Thyroid gland (tissue), 4 donors: ENCODE results near the gene CR2. TPM values are rescaled to one million over a fixed set of nuclear protein-coding genes. Genes with fewer than 3 reads are reported as not detected.

Source experiments
- DNase-seq, 2 donors: peaks; one replicate each; pipeline ENCODE4 v3.0.0-alpha.2; 2019
- H3K27ac ChIP-seq, 3 donors: fragments of 200-600 bp; sonication (generic); 1 replicate in 2 of 3; 2 replicates in 1 of 3; pipeline ENCODE4 v1.5.1; 2016 to 2019; ENCODE audit warnings: mild to moderate bottlenecking in 1 of 3, moderate library complexity in 1 of 3
- H3K27me3 ChIP-seq: fragments of 200-600 bp; sonication (generic); one replicate; pipeline ENCODE4 v1.5.1; 2019
- H3K36me3 ChIP-seq, 2 donors: fragments of 200-600 bp; sonication (generic); one replicate each; pipeline ENCODE4 v1.5.1; 2016 to 2019
- H3K4me1 ChIP-seq, 2 donors: fragments of 200-600 bp; sonication (generic); one replicate each; pipeline ENCODE4 v1.5.1; 2017 to 2019
- H3K4me3 ChIP-seq, 3 donors: fragments of 200-600 bp; sonication (generic); replicated peaks in 1 of 3; 1 replicate in 2 of 3; 2 replicates in 1 of 3; pipeline ENCODE4 v1.5.1; 2016; ENCODE audit warnings: mild to moderate bottlenecking in 1 of 3
- H3K9me3 ChIP-seq: fragments of 200-600 bp; sonication (generic); one replicate; pipeline ENCODE4 v1.5.1; 2017
- CTCF ChIP-seq, 6 experiments: fragments of 200-600 bp in 3 of 6; fragments of 450-650 bp in 3 of 6; sonication (generic) in 3 of 6; IDR thresholded peaks; one replicate each; pipeline ENCODE4 v1.5.1; 2016 to 2019; ENCODE audit warnings: antibody characterized with exemption in 6 of 6, mild to moderate bottlenecking in 2 of 6, inconsistent platforms in 1 of 6, moderate library complexity in 1 of 6
- POLR2A ChIP-seq, 2 donors: fragments of 450-650 bp; IDR thresholded peaks; one replicate each; pipeline ENCODE4 v1.6.1; 2017; ENCODE audit warnings: antibody characterized with exemption in 2 of 2, mild to moderate bottlenecking in 2 of 2, moderate library complexity in 1 of 2
- WGBS, 2 donors: methylation state at CpG; one replicate each; pipeline ENCODE4 v1.1.5; 2017; 5-methylcytosine and 5-hydroxymethylcytosine counted together
- intact Hi-C: fragments of 100-400 bp; cut with DNase I; formaldehyde crosslinking; loops from one replicate; pipeline ENCODE4 v1.15.1; 2023
- total RNA-seq, 4 donors: library from RNA; depleted of rRNA; stranded (reverse); fragments of >200 nt; gene quantifications; one replicate each; pipeline ENCODE4 v1.2.3, GENCODE V29; 2016

CR2 gene
- total RNA-seq, 4 donors from 2014 or later: 0.11 to 0.15 TPM; not detected in 2

DNA sequence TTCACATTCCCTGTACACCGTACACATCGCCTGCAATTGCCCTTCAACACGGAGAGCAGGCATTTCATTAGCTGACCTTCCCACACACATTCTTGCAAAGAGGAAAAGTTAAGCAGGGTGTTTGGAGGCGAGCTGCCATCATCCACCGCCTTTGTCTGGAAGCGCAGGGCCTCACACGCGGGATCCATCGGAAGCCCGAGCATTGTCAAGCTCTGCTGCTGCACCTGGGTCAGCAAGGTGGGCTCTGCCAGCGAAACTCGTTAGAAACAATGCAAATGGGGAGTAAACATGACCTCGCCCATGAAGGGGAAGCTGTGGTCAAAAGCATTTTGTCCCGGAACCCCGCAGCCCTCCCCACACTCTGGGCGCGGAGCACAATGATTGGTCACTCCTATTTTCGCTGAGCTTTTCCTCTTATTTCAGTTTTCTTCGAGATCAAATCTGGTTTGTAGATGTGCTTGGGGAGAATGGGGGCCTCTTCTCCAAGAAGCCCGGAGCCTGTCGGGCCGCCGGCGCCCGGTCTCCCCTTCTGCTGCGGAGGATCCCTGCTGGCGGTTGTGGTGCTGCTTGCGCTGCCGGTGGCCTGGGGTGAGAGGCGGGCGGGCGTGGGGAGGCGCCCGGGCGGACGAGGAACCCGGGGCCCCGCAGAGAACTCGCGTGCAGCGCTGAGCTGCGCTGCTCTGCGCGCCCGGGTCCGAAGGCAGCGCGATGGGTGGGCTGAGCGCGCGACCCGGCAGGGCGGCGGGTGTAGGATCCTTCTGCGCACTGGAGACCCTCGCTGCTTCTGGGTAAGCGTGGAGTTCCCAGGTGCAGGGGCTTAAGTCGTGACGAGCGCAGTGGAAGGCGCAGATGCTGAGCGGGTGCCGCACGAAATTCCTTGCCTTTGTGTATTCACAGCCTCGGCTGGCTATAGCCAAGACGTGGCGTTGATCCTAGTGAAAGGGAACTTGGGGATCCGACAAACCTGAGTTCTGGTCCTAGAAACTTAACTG, 42.0 kb downstream of the CR2 start, which contains the start of gene CR1:
TSS of gene CR1 (plus strand) at position 357 of the 992 bp plus-strand sequence. CDS start at position 468, 111 bp downstream.
- no peak within 1 kb of the TSS for H3K27ac ChIP-seq
- TF ChIP-seq CTCF (IDR thresholded peaks at IDR 0.05) (no peak), POLR2A (IDR thresholded peaks at IDR 0.05) (no peak)
- peaks cover 14% of the 10 kb centered on the region for H3K27me3 ChIP-seq
- no peaks in the 10 kb centered on the region for H3K36me3 ChIP-seq
- H3K4me3 ChIP-seq: no peak within 1 kb of the TSS
- intact Hi-C loops: no loop called here
- DNase-seq: peak; percentile 15 to 17
- no peaks in the 10 kb centered on the region for H3K9me3 ChIP-seq
- H3K4me1 ChIP-seq: peaks cover 0 to 5% of the 10 kb centered on the region in 2 donors
- WGBS, 2 donors: 7 to 12% methylated on average over 32 to 36 of the region's 68 CpGs

GRCh38 chr1:207497941-207498340, 43.8 kb downstream of the CR2 start:
- Histone ChIP-seq H3K9me3 (no peaks in the 10 kb centered on the region), H3K4me1 (peaks cover 0 to 5% of the 10 kb centered on the region in 2 donors), H3K27me3 (peaks cover 10% of the 10 kb centered on the region), H3K4me3 (no peak overlapping the region), H3K27ac (no peak overlapping the region), H3K36me3 (no peaks in the 10 kb centered on the region)
- intact Hi-C loops: no loop called here
- no peak for DNase-seq
- WGBS, 2 donors: 65 to 72% methylated on average over 5 of the region's 5 CpGs
- no peak for TF ChIP-seq CTCF (IDR thresholded peaks at IDR 0.05)
- no peak for TF ChIP-seq POLR2A (IDR thresholded peaks at IDR 0.05)

- H3K4me1 ChIP-seq: peaks cover 0 to 5% of the 10 kb centered on the region in 2 donors
- WGBS, 2 donors: 0 to 1% methylated on average over 4 of the region's 4 CpGs
- TF ChIP-seq POLR2A (IDR thresholded peaks at IDR 0.05): no peak
- TF ChIP-seq CTCF (IDR thresholded peaks at IDR 0.05): peak; percentile 13 to 67 (median 52)
- H3K27me3 ChIP-seq: peaks cover 10% of the 10 kb centered on the region
- no peaks in the 10 kb centered on the region for H3K9me3 ChIP-seq
- no peaks in the 10 kb centered on the region for H3K36me3 ChIP-seq
- peak; percentile 71 to 76 for DNase-seq
- H3K4me3 ChIP-seq: no peak overlapping the region
- H3K27ac ChIP-seq: no peak overlapping the region
- intact Hi-C loops: no loop called here
Observed at GRCh38 chr1:207499573-207499972, 45.4 kb downstream of the CR2 start.

DNA sequence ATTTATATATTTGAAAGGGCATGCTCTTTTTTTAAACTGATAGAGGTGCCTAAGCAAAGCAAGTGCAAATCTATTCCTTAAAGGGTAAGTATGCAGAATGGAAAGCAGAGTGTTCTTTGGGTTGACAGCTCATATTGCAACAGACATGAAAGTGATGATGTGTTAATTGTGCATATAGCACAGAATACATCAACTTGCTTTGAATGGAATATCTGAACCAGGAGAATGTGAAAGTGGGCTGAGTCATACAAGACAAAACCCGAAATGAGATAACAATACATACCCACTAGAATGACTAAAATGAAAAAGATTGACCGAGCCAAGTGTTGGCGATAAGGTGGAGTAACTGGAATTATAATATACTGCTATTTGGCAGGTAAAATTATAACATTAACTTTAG, 46.2 kb downstream of the CR2 start:
- WGBS, 2 donors: 76 to 83% methylated on average over 3 of the region's 3 CpGs

More for the DNA sequence above, 46.2 kb downstream of the CR2 start:
- TF ChIP-seq POLR2A (IDR thresholded peaks at IDR 0.05) (no peak), CTCF (IDR thresholded peaks at IDR 0.05) (no peak)
- no peaks in the 10 kb centered on the region for H3K36me3 ChIP-seq
- H3K4me1 ChIP-seq: peaks cover 0 to 5% of the 10 kb centered on the region in 2 donors
- no peak overlapping the region for H3K4me3 ChIP-seq
- intact Hi-C loops: no loop called here
- no peaks in the 10 kb centered on the region for H3K9me3 ChIP-seq
- peaks cover 10% of the 10 kb centered on the region for H3K27me3 ChIP-seq
- H3K27ac ChIP-seq: no peak overlapping the region
- no peak for DNase-seq
